ENCODE measurements around the gene APOM.

APOM gene

GRCh38 chr6:31655349-31656237, at the start of gene APOM:
Gene APOM (plus strand): TSS chr6:31655894. CDS start chr6:31655967, 73 bp downstream.
- Mint-ChIP-seq H3K4me1 (peaks cover 46 to 68% of the 10 kb centered on the region in 2 donors), H3K4me3 (peak within 1 kb of the TSS in 1 of 2 donors; percentile 28), H3K27me3 (no peaks in the 10 kb centered on the region), H3K36me3 (peaks cover 48 to 61% of the 10 kb centered on the region in 2 donors), H3K27ac (peak within 1 kb of the TSS; percentile 11), H3K9me3 (no peaks in the 10 kb centered on the region)
- ATAC-seq (replicated peaks) (no peak), DNase-seq (no peak)

GRCh38 chr6:31607317-31607716, 48.4 kb upstream of the APOM start:
- no peak overlapping the region for H3K4me3 Mint-ChIP-seq
- H3K9me3 Mint-ChIP-seq, result no peaks in the 10 kb centered on the region
- ATAC-seq (replicated peaks), result no peak
- no peak for DNase-seq
- H3K27me3 Mint-ChIP-seq, result no peaks in the 10 kb centered on the region
- H3K4me1 Mint-ChIP-seq, result no peaks in the 10 kb centered on the region
- no peak overlapping the region for H3K27ac Mint-ChIP-seq
- no peaks in the 10 kb centered on the region for H3K36me3 Mint-ChIP-seq

GRCh38 chr6:31609519-31610406, 45.9 kb upstream of the APOM start:
- no peak overlapping the region for H3K4me3 Mint-ChIP-seq
- H3K36me3 Mint-ChIP-seq, result no peaks in the 10 kb centered on the region
- DNase-seq (no peak), ATAC-seq (replicated peaks) (no peak)
- H3K27me3 Mint-ChIP-seq, result no peaks in the 10 kb centered on the region
- peaks cover 9 to 11% of the 10 kb centered on the region in 2 donors for H3K4me1 Mint-ChIP-seq
- H3K27ac Mint-ChIP-seq, result no peak overlapping the region
- H3K9me3 Mint-ChIP-seq, result no peaks in the 10 kb centered on the region

GRCh38 chr6:31610968-31611367, 44.7 kb upstream of the APOM start:
- no peaks in the 10 kb centered on the region for H3K9me3 Mint-ChIP-seq
- ATAC-seq (replicated peaks) (no peak), DNase-seq (no peak)
- no peak overlapping the region for H3K27ac Mint-ChIP-seq
- H3K27me3 Mint-ChIP-seq, result no peaks in the 10 kb centered on the region
- H3K4me1 Mint-ChIP-seq, result peaks cover 21 to 23% of the 10 kb centered on the region in 2 donors
- H3K4me3 Mint-ChIP-seq, result no peak overlapping the region
- H3K36me3 Mint-ChIP-seq, result no peaks in the 10 kb centered on the region

- peaks cover 0 to 2% of the 10 kb centered on the region in 2 donors for H3K36me3 Mint-ChIP-seq
- peak overlapping the region in 1 of 2 donors; percentile 32 for H3K4me3 Mint-ChIP-seq
- H3K4me1 Mint-ChIP-seq, result peaks cover 29 to 33% of the 10 kb centered on the region in 2 donors
- DNase-seq (no peak), ATAC-seq (replicated peaks) (peak; percentile 71 to 81)
- peak overlapping the region; percentile 42 for H3K27ac Mint-ChIP-seq
- H3K27me3 Mint-ChIP-seq, result no peaks in the 10 kb centered on the region
- H3K9me3 Mint-ChIP-seq, result no peaks in the 10 kb centered on the region
Observed at GRCh38 chr6:31614075-31614619, 41.5 kb upstream of the APOM start.

- ATAC-seq (replicated peaks) (peak; percentile 45 to 56), DNase-seq (no peak)
- Mint-ChIP-seq H3K36me3 (peaks cover 0 to 2% of the 10 kb centered on the region in 2 donors), H3K27ac (peak within 1 kb of the TSS; percentile 89), H3K4me1 (peaks cover 29 to 33% of the 10 kb centered on the region in 2 donors), H3K9me3 (no peaks in the 10 kb centered on the region), H3K27me3 (no peaks in the 10 kb centered on the region), H3K4me3 (peak within 1 kb of the TSS; percentile 63 to 67)
Observed at GRCh38 chr6:31614684-31615578, 40.8 kb upstream of the APOM start, which contains the start of gene AIF1. Gene AIF1 (plus strand): TSS chr6:31615234. CDS start chr6:31615330, 96 bp downstream.

GRCh38 chr6:31615748-31616147, 39.9 kb upstream of the APOM start:
- Mint-ChIP-seq H3K4me1 (peaks cover 29 to 33% of the 10 kb centered on the region in 2 donors), H3K9me3 (no peaks in the 10 kb centered on the region), H3K27me3 (no peaks in the 10 kb centered on the region), H3K36me3 (peaks cover 0 to 2% of the 10 kb centered on the region in 2 donors), H3K27ac (peak overlapping the region; percentile 89), H3K4me3 (peak overlapping the region; percentile 41 to 44)
- DNase-seq, result no peak
- ATAC-seq (replicated peaks), result no peak

- H3K36me3 Mint-ChIP-seq, result peaks cover 8 to 9% of the 10 kb centered on the region in 2 donors
- H3K27me3 Mint-ChIP-seq, result no peaks in the 10 kb centered on the region
- peaks cover 36 to 43% of the 10 kb centered on the region in 2 donors for H3K4me1 Mint-ChIP-seq
- H3K4me3 Mint-ChIP-seq, result no peak overlapping the region
- no peak overlapping the region for H3K27ac Mint-ChIP-seq
- DNase-seq, result no peak
- no peaks in the 10 kb centered on the region for H3K9me3 Mint-ChIP-seq
- ATAC-seq (replicated peaks), result no peak
Observed at GRCh38 chr6:31617010-31617409, 38.7 kb upstream of the APOM start.

GRCh38 chr6:31619805-31620585, 35.7 kb upstream of the APOM start:
- DNase-seq, result peak; percentile 97
- no peaks in the 10 kb centered on the region for H3K9me3 Mint-ChIP-seq
- H3K27me3 Mint-ChIP-seq, result no peaks in the 10 kb centered on the region
- H3K4me1 Mint-ChIP-seq, result peaks cover 36 to 38% of the 10 kb centered on the region in 2 donors
- peak overlapping the region; percentile 95 for H3K27ac Mint-ChIP-seq
- peaks cover 26 to 29% of the 10 kb centered on the region in 2 donors for H3K36me3 Mint-ChIP-seq
- H3K4me3 Mint-ChIP-seq, result peak overlapping the region; percentile 83 to 91
- peak; percentile 87 to 91 for ATAC-seq (replicated peaks)

GRCh38 chr6:31620586-31621319, 34.9 kb upstream of the APOM start, which contains the start of gene PRRC2A:
Gene PRRC2A (plus strand): TSS chr6:31620715. CDS start chr6:31622790, 2,075 bp downstream.
- peaks cover 31 to 36% of the 10 kb centered on the region in 2 donors for H3K36me3 Mint-ChIP-seq
- H3K27me3 Mint-ChIP-seq, result no peaks in the 10 kb centered on the region
- peak within 1 kb of the TSS; percentile 95 for H3K27ac Mint-ChIP-seq
- peak; percentile 36 to 38 for ATAC-seq (replicated peaks)
- no peak for DNase-seq
- no peaks in the 10 kb centered on the region for H3K9me3 Mint-ChIP-seq
- H3K4me3 Mint-ChIP-seq, result peak within 1 kb of the TSS; percentile 90 to 91
- H3K4me1 Mint-ChIP-seq, result peaks cover 28 to 30% of the 10 kb centered on the region in 2 donors

- peak overlapping the region; percentile 95 for H3K27ac Mint-ChIP-seq
- DNase-seq (no peak), ATAC-seq (replicated peaks) (no peak)
- H3K27me3 Mint-ChIP-seq, result no peaks in the 10 kb centered on the region
- H3K36me3 Mint-ChIP-seq, result peaks cover 38 to 43% of the 10 kb centered on the region in 2 donors
- H3K4me1 Mint-ChIP-seq, result peaks cover 21 to 29% of the 10 kb centered on the region in 2 donors
- peak overlapping the region; percentile 90 to 91 for H3K4me3 Mint-ChIP-seq
- H3K9me3 Mint-ChIP-seq, result no peaks in the 10 kb centered on the region
Observed at GRCh38 chr6:31621320-31621939, 34.3 kb upstream of the APOM start.

GRCh38 chr6:31621991-31622390, 33.7 kb upstream of the APOM start:
- DNase-seq (no peak), ATAC-seq (replicated peaks) (no peak)
- Mint-ChIP-seq H3K4me3 (peak overlapping the region; percentile 90 to 91), H3K9me3 (no peaks in the 10 kb centered on the region), H3K4me1 (peaks cover 19 to 28% of the 10 kb centered on the region in 2 donors), H3K27ac (peak overlapping the region; percentile 95), H3K36me3 (peaks cover 41 to 47% of the 10 kb centered on the region in 2 donors), H3K27me3 (no peaks in the 10 kb centered on the region)
